ENCODE data around the gene GABRG3. TPM values are rescaled to one million over a fixed set of nuclear protein-coding genes. Genes with fewer than 3 reads are reported as not detected.

GABRG3 gene
- total RNA-seq, 2 experiments from 2014 or later: not detected

GRCh38 chr15:27458345-27459084 is 487.5 kb downstream of the GABRG3 start:
- TF ChIP-seq CTCF (IDR thresholded peaks at IDR 0.05): no peak
- no peaks in the 10 kb centered on the region for H3K36me3 Mint-ChIP-seq (ENCODE audit: low read depth)
- ATAC-seq: no peak
- peaks cover 7% of the 10 kb centered on the region for H3K9me3 Mint-ChIP-seq
- no peak overlapping the region for H3K27ac Mint-ChIP-seq
- DNase-seq: no peak
- ChIA-PET CTCF (no interaction called here), POLR2A (no interaction called here)
- no peak overlapping the region for H3K4me3 Mint-ChIP-seq
- intact Hi-C loops (cut with micrococcal nuclease): no loop called here
- H3K4me1 Mint-ChIP-seq (ENCODE audit: low read depth): no peaks in the 10 kb centered on the region
- no peaks in the 10 kb centered on the region for H3K27me3 Mint-ChIP-seq

- ATAC-seq (no peak), DNase-seq (no peak)
- H3K27ac Mint-ChIP-seq: no peak overlapping the region
- POLR2A ChIA-PET: no interaction called here
- CTCF ChIA-PET: no interaction called here
- no peak for TF ChIP-seq CTCF (IDR thresholded peaks at IDR 0.05)
- H3K4me3 Mint-ChIP-seq: no peak overlapping the region
- peaks cover 5% of the 10 kb centered on the region for H3K9me3 Mint-ChIP-seq
- no peaks in the 10 kb centered on the region for H3K4me1 Mint-ChIP-seq (ENCODE audit: low read depth)
- H3K36me3 Mint-ChIP-seq (ENCODE audit: low read depth): no peaks in the 10 kb centered on the region
- H3K27me3 Mint-ChIP-seq: no peaks in the 10 kb centered on the region
- intact Hi-C loops (cut with micrococcal nuclease): no loop called here
These were observed 488.9 kb downstream of the GABRG3 start for GRCh38 chr15:27459836-27460235.

- CTCF ChIA-PET: no interaction called here
- Mint-ChIP-seq H3K27me3 (no peaks in the 10 kb centered on the region), H3K4me1 (ENCODE audit: low read depth) (no peaks in the 10 kb centered on the region), H3K9me3 (peaks cover 5% of the 10 kb centered on the region), H3K27ac (no peak overlapping the region), H3K36me3 (ENCODE audit: low read depth) (no peaks in the 10 kb centered on the region), H3K4me3 (no peak overlapping the region)
- intact Hi-C loops (cut with micrococcal nuclease): no loop called here
- ATAC-seq (no peak), DNase-seq (no peak)
- TF ChIP-seq CTCF (IDR thresholded peaks at IDR 0.05): no peak
- POLR2A ChIA-PET: no interaction called here
These were observed 490.2 kb downstream of the GABRG3 start for GRCh38 chr15:27461181-27461580.

- TF ChIP-seq CTCF (IDR thresholded peaks at IDR 0.05): no peak
- CTCF ChIA-PET: no interaction called here
- H3K36me3 Mint-ChIP-seq (ENCODE audit: low read depth): no peaks in the 10 kb centered on the region
- H3K4me1 Mint-ChIP-seq (ENCODE audit: low read depth): no peaks in the 10 kb centered on the region
- ATAC-seq (no peak), DNase-seq (no peak)
- H3K9me3 Mint-ChIP-seq: peaks cover 5% of the 10 kb centered on the region
- no peaks in the 10 kb centered on the region for H3K27me3 Mint-ChIP-seq
- POLR2A ChIA-PET: no interaction called here
- H3K4me3 Mint-ChIP-seq: no peak overlapping the region
- intact Hi-C loops (cut with micrococcal nuclease): no loop called here
- no peak overlapping the region for H3K27ac Mint-ChIP-seq
These were observed 492.6 kb downstream of the GABRG3 start for GRCh38 chr15:27463525-27464088.

- ChIA-PET CTCF (no interaction called here), POLR2A (no interaction called here)
- TF ChIP-seq CTCF (IDR thresholded peaks at IDR 0.05): no peak
- H3K4me3 Mint-ChIP-seq: no peak overlapping the region
- H3K9me3 Mint-ChIP-seq: peaks cover 4% of the 10 kb centered on the region
- H3K36me3 Mint-ChIP-seq (ENCODE audit: low read depth): no peaks in the 10 kb centered on the region
- no peaks in the 10 kb centered on the region for H3K4me1 Mint-ChIP-seq (ENCODE audit: low read depth)
- no peak for ATAC-seq
- H3K27ac Mint-ChIP-seq: no peak overlapping the region
- no peaks in the 10 kb centered on the region for H3K27me3 Mint-ChIP-seq
- intact Hi-C loops (cut with micrococcal nuclease): no loop called here
- no peak for DNase-seq
These were observed 494.1 kb downstream of the GABRG3 start for GRCh38 chr15:27464941-27465612.

Measured in activated CD8-positive, alpha-beta T cell treated with anti-CD3 and anti-CD28 coated beads for 36 hours (primary cell).